NCI-H1417 treated with DMSO at 0.1 percent for 48 hours (cell line): Measurements from ENCODE around the gene OXT.

Source experiments
- DNase-seq: peaks from one replicate; lab custom pipeline; 2025; lab: John Stamatoyannopoulos, UW

OXT gene

DNA sequence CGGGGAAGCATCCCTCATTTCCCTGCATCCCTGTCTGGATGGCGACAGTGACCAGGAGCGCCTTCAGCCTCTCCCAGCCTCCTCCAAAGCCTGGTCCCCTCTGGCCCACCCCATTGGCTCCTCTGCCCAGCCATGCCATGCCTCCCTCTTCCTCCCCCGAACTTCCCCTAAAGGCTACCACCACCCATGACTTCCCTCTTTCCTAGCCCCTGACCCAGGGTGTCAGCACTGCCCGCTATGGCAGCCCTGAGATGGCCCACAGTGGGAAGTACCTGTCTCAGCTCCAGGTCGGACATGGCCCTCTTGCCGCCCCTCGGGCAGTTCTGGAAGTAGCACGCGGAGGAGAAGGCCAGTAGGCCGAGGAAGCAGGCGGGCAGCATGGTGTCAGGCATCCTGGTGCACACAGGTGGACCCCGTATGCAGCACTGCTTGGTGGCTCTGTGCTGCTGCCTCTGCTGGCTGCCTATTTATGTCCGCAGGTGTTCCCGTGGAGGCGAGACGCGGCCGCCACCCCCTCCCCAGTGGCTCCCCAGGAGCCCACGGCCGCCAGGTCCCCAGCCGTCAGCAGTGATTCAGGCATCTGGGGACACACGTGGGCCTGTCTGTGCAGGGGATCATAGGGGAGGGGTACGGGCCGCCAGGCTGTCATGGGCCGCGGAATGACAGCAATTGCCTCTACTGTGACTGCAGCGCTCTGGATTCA, 13.0 kb downstream of the OXT start, which contains the start of gene AVP:
AVP (minus strand) TSS at position 442 of the 703 bp plus-strand sequence; CDS start at position 392, 50 bp downstream.
- DNase-seq: no peak

DNA sequence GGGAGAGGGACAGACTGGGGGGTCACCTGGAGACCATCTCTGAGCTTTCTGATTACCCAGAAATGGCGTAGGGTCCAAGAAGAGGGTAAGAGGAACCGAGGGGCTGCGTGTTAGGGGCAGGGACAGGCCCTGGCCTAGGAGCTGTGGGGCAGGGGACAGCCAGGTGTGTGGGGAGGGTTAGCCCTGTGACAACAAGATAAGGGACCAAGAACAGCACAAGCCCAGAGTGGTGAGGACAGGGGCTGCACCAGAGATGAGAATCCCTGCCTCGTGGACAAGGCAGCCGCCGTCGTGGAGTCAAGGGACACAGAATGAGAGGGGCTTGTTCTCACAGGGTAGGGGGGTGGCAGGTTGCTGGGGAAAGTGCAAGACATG, 13.6 kb downstream of the OXT start:
- DNase-seq: no peak

GRCh38 chr20:3085571-3086072, 14.2 kb downstream of the OXT start:
- no peak for DNase-seq

DNA sequence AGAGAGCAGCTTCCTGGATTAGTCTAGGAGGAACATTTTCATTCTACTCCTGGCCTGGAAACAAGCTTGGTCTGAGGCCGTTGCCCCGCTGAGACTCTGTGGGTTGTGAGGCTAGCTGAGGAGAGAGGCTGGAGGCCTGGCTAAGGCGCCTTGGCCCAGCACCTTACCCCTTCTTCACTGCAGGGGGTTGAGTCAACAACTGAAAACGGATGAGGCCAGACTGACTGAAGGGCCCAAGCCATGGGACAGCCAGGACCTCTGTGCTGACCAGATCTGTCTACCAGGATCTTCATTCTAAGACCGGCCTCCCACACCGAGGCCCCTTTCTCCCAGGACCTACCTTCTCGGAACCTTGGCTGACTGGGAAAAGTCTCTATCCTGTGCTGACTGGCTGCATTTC, 16.6 kb downstream of the OXT start:
- no peak for DNase-seq

- no peak for DNase-seq
Observed at GRCh38 chr20:3090565-3090964, 19.1 kb downstream of the OXT start.

GRCh38 chr20:3092611-3093379, 21.4 kb downstream of the OXT start:
- DNase-seq: no peak

- DNase-seq: no peak
Observed at GRCh38 chr20:3093861-3094361, 22.5 kb downstream of the OXT start.

GRCh38 chr20:3094848-3095629, 23.6 kb downstream of the OXT start:
- DNase-seq: no peak

- no peak for DNase-seq
Observed at GRCh38 chr20:3100480-3100879, 29.1 kb downstream of the OXT start.

GRCh38 chr20:3101251-3101650, 29.8 kb downstream of the OXT start:
- no peak for DNase-seq

- DNase-seq: no peak
Observed at GRCh38 chr20:3101737-3102574, 30.5 kb downstream of the OXT start.

DNA sequence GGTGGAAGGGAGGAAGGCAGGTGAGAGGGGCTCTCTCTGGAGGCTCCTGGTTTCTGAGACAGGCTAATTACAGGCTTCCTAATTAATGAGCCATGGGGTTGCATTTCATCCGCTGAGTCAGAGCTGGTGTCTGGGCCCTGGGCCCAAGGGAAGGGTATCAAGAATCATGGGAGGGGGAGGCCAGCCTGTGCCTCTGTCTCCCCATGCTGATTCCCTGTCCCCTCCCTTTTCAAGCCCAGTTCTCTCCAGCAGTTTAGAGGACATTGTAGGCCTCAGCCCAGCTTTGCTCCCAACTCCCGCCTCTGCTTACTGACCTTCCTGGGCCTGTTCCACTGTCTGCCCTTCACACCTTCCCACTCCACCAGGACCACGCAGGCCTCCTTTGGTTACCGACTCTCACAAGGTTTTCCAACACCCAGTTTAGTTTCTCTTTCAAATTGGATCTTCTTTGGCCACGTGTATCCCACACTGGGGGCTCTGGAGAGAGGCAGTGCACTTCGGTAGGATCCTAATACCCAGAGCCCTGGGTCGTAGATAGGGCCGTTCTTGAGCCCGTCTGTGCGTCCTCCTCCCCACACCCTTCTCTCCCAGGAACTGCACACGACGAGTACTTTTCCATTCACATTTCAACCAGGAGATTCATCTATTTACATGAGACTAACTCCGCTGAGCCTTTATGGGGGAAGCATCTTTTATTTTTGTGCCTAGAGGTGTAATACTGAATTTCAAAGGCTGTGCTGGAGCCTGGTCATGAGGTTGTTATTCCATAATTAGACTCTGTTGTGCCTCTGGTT, 31.4 kb downstream of the OXT start:
- DNase-seq: peak; percentile 34

GRCh38 chr20:3103369-3104032, 32.1 kb downstream of the OXT start:
- no peak for DNase-seq

GRCh38 chr20:3105256-3106137, 34.1 kb downstream of the OXT start:
- no peak for DNase-seq

- DNase-seq: no peak
Observed at GRCh38 chr20:3106185-3106584, 34.8 kb downstream of the OXT start.

- DNase-seq: no peak
Observed at GRCh38 chr20:3106658-3107463, 35.4 kb downstream of the OXT start.

GRCh38 chr20:3107464-3108025, 36.1 kb downstream of the OXT start:
- no peak for DNase-seq
